GOT3 (cell line): ENCODE results near the gene TVP23C.
A peak's percentile ranks its signal among the peaks of the same experiment; 100 is the strongest.
"Not testable (repeated sequence)": the region's sequence is repeated elsewhere in the genome, so short reads cannot be mapped to it uniquely, and the experiment has no call there.

ENCODE experiments used
- DNase-seq: peaks from one replicate; lab custom pipeline; 2025; ENCODE audit warnings: mixed read lengths; lab: John Stamatoyannopoulos, UW

The TVP23C gene

DNA sequence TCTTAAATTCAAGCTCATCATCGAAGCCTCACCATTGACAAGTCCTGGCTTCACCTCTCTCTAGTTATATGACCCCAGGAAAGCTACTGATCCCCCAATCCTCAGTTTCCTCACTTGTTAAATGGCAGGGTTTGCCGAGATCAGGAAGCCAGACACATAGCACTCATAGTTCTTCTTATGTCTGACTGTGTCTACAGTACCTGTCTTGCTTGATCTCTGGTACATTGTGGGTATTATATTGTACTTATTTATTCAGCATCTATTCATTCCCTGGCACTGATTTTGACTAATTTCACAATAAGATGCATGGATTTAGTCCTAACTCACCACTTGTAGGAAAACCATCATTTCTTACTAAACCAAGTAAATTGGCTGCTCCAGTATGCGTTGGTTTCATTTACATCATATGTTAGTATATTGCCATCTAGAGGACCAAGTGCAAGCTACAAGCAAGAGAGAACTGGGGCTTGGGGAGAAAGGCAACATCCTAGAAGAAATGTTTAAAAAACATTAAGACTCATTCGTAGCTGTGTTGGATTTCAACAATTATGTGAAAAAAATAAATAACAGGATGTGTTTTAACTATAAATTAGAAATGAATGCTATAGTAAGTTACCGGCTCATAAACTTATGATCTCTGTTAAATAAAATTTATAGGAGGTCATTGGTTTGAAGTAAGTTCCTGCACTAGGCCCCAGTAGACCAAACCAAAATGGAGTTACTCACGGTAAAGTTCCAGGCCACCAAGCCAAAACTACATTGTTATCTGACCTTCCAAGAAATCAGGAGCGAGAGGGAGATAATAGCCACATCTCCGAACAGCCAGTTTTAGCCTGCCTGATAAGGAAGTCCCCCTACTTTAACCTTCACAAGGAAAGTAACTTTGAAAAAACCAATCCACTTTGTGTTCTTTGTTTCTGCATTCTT, 36.7 kb downstream of the TVP23C start:
- not testable (repeated sequence) for DNase-seq

- not testable (repeated sequence) for DNase-seq
Measured at GRCh38 chr17:15524990-15525985, 38.0 kb downstream of the TVP23C start.

- no peak for DNase-seq
Measured at GRCh38 chr17:15516150-15516549, 47.1 kb downstream of the TVP23C start.

DNA sequence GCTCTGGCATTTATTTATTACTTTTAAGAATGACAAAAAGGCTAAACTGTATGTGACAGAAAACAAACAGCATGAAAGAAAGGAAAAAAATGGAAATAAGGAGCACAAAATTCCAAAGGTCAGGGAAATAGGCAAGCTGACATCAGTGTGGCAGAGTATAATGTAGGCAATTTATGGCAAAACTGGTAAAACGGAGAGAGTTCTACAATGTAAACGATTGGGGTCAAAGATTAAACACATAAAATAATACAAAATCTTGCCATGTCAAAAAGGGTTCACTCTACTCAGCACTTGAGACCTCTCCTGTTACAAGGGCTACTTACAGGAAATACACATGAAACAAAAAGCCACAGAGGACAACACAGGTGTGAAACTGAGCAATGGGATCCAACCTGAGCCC, 48.8 kb downstream of the TVP23C start:
- no peak for DNase-seq

DNA sequence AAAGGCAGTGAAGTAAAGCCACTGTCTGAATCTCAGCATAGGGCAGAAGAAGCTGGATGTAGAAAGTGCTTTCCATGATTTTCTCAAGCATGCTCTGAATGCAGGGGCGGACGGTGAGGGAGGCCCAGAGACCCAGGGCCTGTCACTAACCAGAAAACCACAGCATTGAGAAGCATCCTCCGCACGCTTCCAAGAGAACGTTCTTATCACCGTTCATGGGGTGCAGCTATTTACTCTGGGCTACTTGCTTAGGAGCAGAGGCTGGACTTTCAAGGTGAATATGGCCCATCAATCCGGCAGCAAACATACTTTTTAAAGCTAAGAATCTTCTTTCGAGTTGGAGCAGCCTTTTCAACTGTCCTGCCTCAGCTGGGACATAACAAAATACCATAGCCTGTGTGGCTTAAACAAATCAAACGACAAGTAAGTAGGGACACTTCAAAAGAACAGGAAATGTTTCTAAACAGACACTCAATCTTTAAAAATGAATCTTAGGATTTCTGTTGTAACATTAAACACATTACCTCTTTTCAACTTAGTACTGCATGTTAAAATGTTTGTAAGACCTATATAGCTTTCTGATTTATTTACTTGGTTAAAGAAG, 49.3 kb downstream of the TVP23C start:
- DNase-seq = no peak

GRCh38 chr17:15513058-15513791, 50.1 kb downstream of the TVP23C start:
- DNase-seq = no peak

DNA sequence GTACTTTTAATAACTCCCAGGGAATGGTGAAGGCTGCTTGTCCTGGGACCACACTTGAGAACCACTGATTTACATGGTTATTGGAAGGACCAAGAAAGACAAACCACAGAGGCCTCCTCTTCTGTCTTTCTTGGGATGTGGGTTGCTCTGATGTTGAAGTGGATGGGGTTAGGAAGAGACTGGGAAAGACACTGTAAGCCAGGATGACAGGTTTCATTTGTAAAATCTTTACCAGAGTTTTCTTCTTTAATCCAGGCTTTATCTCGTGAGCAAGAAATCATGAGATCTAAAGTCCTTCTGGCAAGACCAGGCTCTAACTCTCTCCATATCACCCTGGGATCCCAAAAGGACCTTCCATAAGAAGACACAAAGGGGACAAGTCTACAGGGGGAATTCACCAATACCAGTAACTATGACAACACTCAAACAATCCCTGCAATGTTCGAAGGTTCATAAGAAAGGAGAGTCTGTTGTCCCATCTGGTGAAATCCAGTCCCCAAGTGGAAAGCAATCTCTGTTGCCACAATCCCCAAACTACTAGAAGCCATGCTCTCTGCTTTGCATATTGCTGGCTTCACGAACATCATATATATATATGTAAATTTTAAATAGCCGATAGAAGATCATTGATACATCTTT, 51.1 kb downstream of the TVP23C start:
- DNase-seq = no peak

DNA sequence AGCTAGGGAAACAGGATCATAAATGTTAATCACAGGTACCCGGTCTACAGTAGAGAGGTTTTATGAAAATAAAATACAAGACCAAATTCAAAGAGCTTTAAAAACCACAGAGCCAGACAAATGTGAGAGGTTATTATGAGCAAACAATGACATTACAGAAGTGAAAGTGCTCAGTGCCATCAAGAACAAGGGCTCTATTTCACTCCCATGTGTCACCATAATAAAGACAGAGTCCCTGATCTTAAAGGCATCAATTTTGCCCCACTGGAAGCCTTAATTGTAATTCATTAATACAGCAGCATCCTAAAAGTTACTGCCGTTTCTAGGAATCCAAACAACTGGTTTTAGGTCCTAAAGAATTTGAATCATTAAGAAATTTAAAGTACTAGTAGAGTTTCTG, 52.1 kb downstream of the TVP23C start:
- no peak for DNase-seq

DNA sequence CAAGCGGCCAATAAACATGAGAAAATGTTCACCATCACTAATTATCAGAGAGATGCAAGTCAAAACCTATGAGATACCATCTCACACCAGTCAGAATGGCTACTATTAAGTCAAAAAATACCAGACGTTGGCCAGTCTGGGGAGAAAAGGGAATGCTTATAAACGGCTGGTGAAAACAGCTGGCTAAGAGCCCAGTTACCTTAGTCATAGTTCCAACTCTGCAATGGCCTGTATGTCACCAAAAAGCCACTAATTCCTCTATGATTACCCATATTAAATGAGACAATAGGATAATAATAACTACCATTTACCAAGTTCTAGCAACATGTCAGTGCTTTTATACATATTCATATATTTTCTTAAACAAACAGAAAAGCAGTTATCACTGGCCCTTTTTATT, 52.9 kb downstream of the TVP23C start:
- no peak for DNase-seq

- no peak for DNase-seq
Measured at GRCh38 chr17:15509095-15509494, 54.2 kb downstream of the TVP23C start.

DNA sequence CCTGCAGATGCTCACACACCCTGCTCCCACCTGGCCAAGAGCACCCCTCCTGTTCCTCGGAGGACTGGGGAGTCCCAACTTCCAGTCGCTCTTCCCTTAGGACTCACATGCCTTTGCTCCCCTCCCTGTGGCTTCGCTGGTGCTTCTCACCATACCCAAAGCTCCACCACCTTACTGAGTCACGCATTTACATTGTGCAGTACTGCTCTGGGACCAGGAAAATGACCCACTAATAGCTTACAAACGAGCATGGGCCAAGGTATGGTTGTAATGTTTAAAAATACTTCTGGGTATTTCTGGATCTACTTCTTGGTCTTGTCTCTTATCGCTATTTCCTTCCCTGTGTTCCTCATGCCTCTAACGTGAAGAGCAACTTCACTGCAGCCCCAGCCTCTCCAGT, 54.8 kb downstream of the TVP23C start:
- no peak for DNase-seq

- no peak for DNase-seq
Measured at GRCh38 chr17:15507896-15508295, 55.4 kb downstream of the TVP23C start.

DNA sequence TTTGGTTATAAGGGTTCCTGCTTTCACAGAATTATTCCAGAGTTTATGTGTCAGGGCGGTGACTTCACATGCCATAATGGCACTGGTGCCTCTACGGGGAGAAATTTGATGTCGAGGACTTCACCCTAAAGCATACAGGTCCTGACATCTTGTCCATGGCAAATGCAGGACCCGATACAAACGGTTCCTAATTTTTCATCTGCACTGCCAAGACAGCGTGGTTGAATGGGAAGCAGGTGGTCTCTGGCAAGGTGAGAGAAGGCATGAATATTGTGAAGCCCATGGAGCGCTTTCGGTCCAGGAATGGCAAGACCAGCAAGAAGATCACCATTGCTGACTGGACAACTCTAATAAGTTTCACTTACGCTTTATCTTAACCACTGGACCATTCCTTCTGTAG, 56.3 kb downstream of the TVP23C start:
- DNase-seq = no peak

DNA sequence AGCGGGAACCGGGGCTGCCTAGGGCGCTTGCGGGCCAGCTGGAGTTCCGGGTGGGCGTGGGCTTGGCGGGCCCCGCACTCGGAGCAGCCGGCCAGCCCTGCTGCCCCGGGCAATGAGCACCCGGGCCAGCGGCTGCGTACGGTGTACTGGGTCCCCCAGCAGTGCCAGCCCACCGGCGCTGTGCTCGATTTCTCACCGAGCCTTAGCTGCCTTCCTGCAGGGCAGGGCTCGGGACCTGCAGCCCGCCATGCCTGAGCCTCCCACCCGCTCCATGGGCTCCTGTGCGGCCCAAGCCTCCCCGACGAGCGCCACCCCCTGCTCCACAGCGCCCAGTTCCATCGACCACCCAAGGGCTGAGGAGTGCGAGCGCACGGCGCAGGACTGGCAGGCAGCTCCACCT, 57.6 kb downstream of the TVP23C start:
- DNase-seq = not testable (repeated sequence)

GRCh38 chr17:15503731-15504130, 59.6 kb downstream of the TVP23C start:
- no peak for DNase-seq

DNA sequence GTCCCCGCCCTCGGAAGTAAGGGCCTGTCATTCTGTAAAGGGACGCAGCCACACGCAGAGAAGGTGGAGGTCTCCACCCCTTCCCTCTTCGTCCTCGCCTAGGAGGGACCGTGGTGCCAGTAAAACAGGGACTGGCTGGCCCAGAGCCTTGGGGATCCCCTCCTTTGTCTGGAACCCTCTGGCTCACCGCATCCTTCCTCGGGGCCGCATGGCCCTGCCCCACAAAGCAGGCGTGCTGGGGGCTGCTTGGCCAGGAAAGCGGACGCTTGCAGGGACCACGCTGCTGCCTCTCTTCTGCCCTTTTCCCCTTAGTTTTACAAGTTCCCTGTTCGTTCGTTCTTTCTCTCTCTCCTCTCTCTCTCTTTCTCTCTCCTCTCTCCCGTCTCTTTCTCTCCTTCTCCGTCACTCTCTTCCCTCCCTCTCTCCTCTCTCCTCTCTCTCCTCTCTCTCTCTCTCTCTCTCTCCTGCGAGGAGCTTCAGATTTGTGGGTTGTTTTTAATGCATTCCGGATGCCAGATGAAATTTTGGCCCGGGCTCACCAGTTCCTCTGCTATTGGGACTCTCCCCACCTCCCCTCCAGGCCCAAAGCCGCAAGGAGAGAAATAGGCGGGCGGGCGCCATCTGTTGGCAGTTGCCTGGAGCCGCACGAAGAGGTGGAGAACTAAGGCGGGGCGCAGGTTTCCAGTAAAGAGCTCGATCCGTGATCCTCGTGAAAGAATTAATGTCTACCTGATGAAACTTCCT, 60.7 kb downstream of the TVP23C start:
- DNase-seq = peak; percentile 60

- no peak for DNase-seq
Measured at GRCh38 chr17:15501793-15502192, 61.5 kb downstream of the TVP23C start.

GRCh38 chr17:15501282-15501681, 62.0 kb downstream of the TVP23C start:
- DNase-seq = no peak

GRCh38 chr17:15498107-15498506, 65.2 kb downstream of the TVP23C start:
- DNase-seq = no peak
